Measurements from ENCODE around the gene MARK2.

Gene MARK2

GRCh38 chr11:63938479-63939396 lies 99.8 kb downstream of the MARK2 start, which contains the start of gene NAA40:
TSS of gene NAA40 (plus strand) at chr11:63939002. CDS start at chr11:63939097, 95 bp downstream.
- no peak for TF ChIP-seq CTCF (IDR thresholded peaks at IDR 0.05; ENCODE audit: borderline replicate concordance, insufficient read depth, low read depth, low read length)
- peak within 1 kb of the TSS; percentile 97 for H3K4me3 ChIP-seq (ENCODE audit: low read depth, low read length)

GRCh38 chr11:63939397-63939891 lies 100.5 kb downstream of the MARK2 start:
- TF ChIP-seq CTCF (IDR thresholded peaks at IDR 0.05; ENCODE audit: borderline replicate concordance, insufficient read depth, low read depth, low read length), result no peak
- H3K4me3 ChIP-seq (ENCODE audit: low read depth, low read length), result peak overlapping the region; percentile 97

GRCh38 chr11:63940786-63941185 lies 101.9 kb downstream of the MARK2 start:
- no peak overlapping the region for H3K4me3 ChIP-seq (ENCODE audit: low read depth, low read length)
- TF ChIP-seq CTCF (IDR thresholded peaks at IDR 0.05; ENCODE audit: borderline replicate concordance, insufficient read depth, low read depth, low read length), result no peak

- no peak for TF ChIP-seq CTCF (IDR thresholded peaks at IDR 0.05; ENCODE audit: borderline replicate concordance, insufficient read depth, low read depth, low read length)
These were observed 103.0 kb downstream of the MARK2 start for GRCh38 chr11:63941901-63942300.

GRCh38 chr11:63942803-63943202 lies 103.9 kb downstream of the MARK2 start:
- no peak for TF ChIP-seq CTCF (IDR thresholded peaks at IDR 0.05; ENCODE audit: borderline replicate concordance, insufficient read depth, low read depth, low read length)
- H3K4me3 ChIP-seq (ENCODE audit: low read depth, low read length), result no peak overlapping the region

More at GRCh38 chr11:63941901-63942300, 103.0 kb downstream of the MARK2 start:
- H3K4me3 ChIP-seq (ENCODE audit: low read depth, low read length), result no peak overlapping the region

- TF ChIP-seq CTCF (IDR thresholded peaks at IDR 0.05; ENCODE audit: borderline replicate concordance, insufficient read depth, low read depth, low read length), result no peak
- no peak overlapping the region for H3K4me3 ChIP-seq (ENCODE audit: low read depth, low read length)
These were observed 106.1 kb downstream of the MARK2 start for GRCh38 chr11:63944987-63945386.

Data from GM12875 (cell line).